ENCODE results near the gene TRHDE.

DNA sequence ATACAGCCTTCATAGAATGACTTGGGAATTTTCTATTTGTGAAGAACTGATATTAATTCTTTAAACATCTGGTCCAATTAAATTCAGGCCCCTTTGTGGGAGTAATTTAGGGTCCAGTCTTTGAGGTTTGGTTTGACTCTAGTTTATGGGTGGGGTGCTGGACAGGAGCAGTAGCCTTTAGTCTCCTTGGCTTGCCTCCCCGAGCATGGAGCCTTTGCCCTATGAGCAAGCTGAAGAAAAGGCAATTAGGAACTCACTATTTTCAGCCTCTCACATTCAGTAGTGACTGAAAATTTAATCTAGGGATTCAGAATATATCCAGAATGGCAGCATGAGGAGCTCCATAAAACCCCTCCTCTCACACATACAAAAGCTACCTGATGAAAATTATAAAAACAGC lies 161.1 kb downstream of the TRHDE start:
- TF ChIP-seq, protein P1, sequence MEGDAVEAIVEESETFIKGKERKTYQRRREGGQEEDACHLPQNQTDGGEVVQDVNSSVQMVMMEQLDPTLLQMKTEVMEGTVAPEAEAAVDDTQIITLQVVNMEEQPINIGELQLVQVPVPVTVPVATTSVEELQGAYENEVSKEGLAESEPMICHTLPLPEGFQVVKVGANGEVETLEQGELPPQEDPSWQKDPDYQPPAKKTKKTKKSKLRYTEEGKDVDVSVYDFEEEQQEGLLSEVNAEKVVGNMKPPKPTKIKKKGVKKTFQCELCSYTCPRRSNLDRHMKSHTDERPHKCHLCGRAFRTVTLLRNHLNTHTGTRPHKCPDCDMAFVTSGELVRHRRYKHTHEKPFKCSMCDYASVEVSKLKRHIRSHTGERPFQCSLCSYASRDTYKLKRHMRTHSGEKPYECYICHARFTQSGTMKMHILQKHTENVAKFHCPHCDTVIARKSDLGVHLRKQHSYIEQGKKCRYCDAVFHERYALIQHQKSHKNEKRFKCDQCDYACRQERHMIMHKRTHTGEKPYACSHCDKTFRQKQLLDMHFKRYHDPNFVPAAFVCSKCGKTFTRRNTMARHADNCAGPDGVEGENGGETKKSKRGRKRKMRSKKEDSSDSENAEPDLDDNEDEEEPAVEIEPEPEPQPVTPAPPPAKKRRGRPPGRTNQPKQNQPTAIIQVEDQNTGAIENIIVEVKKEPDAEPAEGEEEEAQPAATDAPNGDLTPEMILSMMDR (IDR thresholded peaks at IDR 0.05) = no peak
- TF ChIP-seq POLR2A (IDR thresholded peaks at IDR 0.05) = no peak
